Endothelial cell of umbilical vein (primary cell): ENCODE results near the gene ARHGDIB. TPM values are rescaled to one million over a fixed set of nuclear protein-coding genes. Genes with fewer than 3 reads are reported as not detected.

ENCODE experiments used
- BruUV-seq: library from RNA; stranded (reverse); fragments of 400-500 nt; replicated peaks from 2 replicates; lab custom pipeline; 2021; lab: Mats Ljungman, UMichigan
- CTCF ChIA-PET: fragments of 300-600, 350-600 bp; sonication (Branson Sonifier 250); formaldehyde crosslinking; loops from one replicate; lab custom pipeline; 2021; ENCODE audit warnings: antibody characterized with exemption, inconsistent platforms; lab: Charles Lee
- POLR2A ChIA-PET: fragments of 300-600, 350-600 bp; sonication (Branson Sonifier 250); formaldehyde crosslinking; loops from one replicate; lab custom pipeline; 2021; ENCODE audit warnings: antibody characterized with exemption, inconsistent platforms; lab: Charles Lee
- DNase-seq: peaks from one replicate; pipeline ENCODE4 v3.0.0-alpha.2; 2011; ENCODE audit warnings: low read depth, low spot score
- FAIRE-seq: peaks from 2 replicates; lab custom pipeline; 2011; peaks lifted over from hg19 to GRCh38; lab: Jason Lieb, UNC
- H2AFZ ChIP-seq: 2 replicates; pipeline ENCODE4 v1.6.0; 2012; ENCODE audit warnings: low read depth, low read length, control low read depth, inconsistent platforms
- H3K27ac ChIP-seq: 2 replicates; pipeline ENCODE4 v1.5.1; 2011; ENCODE audit warnings: low read depth, mild to moderate bottlenecking, control low read depth, low read length, moderate library complexity; ENCODE audit not compliant: insufficient read depth
- H3K27me3 ChIP-seq, 2 experiments: 2 replicates each; pipeline versions ENCODE4 v1.6.0 to v1.6.1; 2011; ENCODE audit warnings: low read length in 2 of 2, mixed read lengths in 1 of 2; ENCODE audit not compliant: control insufficient read depth in 2 of 2, insufficient read depth in 2 of 2
- H3K36me3 ChIP-seq, 2 experiments: 2 replicates in 1 of 2; 3 replicates in 1 of 2; pipeline ENCODE4 v1.5.1; 2011; ENCODE audit warnings: low read length in 2 of 2, mild to moderate bottlenecking in 1 of 2, moderate library complexity in 1 of 2; ENCODE audit not compliant: control insufficient read depth in 2 of 2, insufficient read depth in 2 of 2; ENCODE audit errors: extremely low read depth in 1 of 2
- H3K4me1 ChIP-seq: 3 replicates; pipeline ENCODE4 v1.5.1; 2011; ENCODE audit warnings: mild to moderate bottlenecking, low read length; ENCODE audit not compliant: control insufficient read depth, insufficient read depth; ENCODE audit errors: extremely low read depth
- H3K4me2 ChIP-seq: 2 replicates; pipeline ENCODE4 v1.6.1; 2011; ENCODE audit warnings: low read length, control low read depth, mixed read lengths; ENCODE audit not compliant: insufficient read depth
- H3K4me3 ChIP-seq, 3 experiments: fragments of 200-600 bp in 1 of 3; sonication (generic), shearing (Covaris generic) in 1 of 3; replicated peaks in 1 of 3; 2 replicates each; pipeline ENCODE4 v1.5.1; 2011 to 2016; ENCODE audit warnings: control low read depth in 3 of 3, low read length in 3 of 3, mild to moderate bottlenecking in 2 of 3, inconsistent platforms in 1 of 3, low read depth in 1 of 3, moderate library complexity in 1 of 3; ENCODE audit not compliant: insufficient read depth in 1 of 3
- H3K79me2 ChIP-seq: 2 replicates; pipeline ENCODE4 v1.6.0; 2012; ENCODE audit warnings: low read length, inconsistent platforms; ENCODE audit not compliant: control insufficient read depth, insufficient read depth
- H3K9ac ChIP-seq: replicated peaks from 2 replicates; pipeline ENCODE3; 2011; ENCODE audit warnings: low read length, control low read depth; ENCODE audit not compliant: insufficient read depth; ENCODE audit errors: extremely low read depth
- H3K9me1 ChIP-seq: replicated peaks from 3 replicates; pipeline ENCODE4 v1.6.0; 2011; ENCODE audit warnings: mild to moderate bottlenecking, low read length; ENCODE audit not compliant: control insufficient read depth, insufficient read depth; ENCODE audit errors: extremely low read depth
- H3K9me3 ChIP-seq: replicated peaks from 2 replicates; pipeline ENCODE4 v1.5.1; 2012; ENCODE audit warnings: low read length, inconsistent platforms; ENCODE audit not compliant: control insufficient read depth, insufficient read depth
- H4K20me1 ChIP-seq: replicated peaks from 2 replicates; pipeline ENCODE3; 2011; ENCODE audit warnings: mild to moderate bottlenecking, low read length; ENCODE audit not compliant: control insufficient read depth, insufficient read depth; ENCODE audit errors: extremely low read depth
- CTCF ChIP-seq, 2 donors: IDR thresholded peaks; 1 replicate in 1 of 2; 2 replicates in 1 of 2; pipeline ENCODE4 v1.5.1; 2011; ENCODE audit warnings: low read length in 2 of 2, mild to moderate bottlenecking in 2 of 2, moderate library complexity in 2 of 2, control low read depth in 1 of 2, inconsistent platforms in 1 of 2, low read depth in 1 of 2; ENCODE audit not compliant: insufficient read depth in 1 of 2; ENCODE audit errors: extremely low read depth in 1 of 2
- EZH2 ChIP-seq: IDR thresholded peaks from 2 replicates; pipeline ENCODE4 v1.6.1; 2012; ENCODE audit warnings: borderline replicate concordance, low read depth, mild to moderate bottlenecking, moderate library complexity, low read length, inconsistent platforms; ENCODE audit not compliant: severe bottlenecking
- FOS ChIP-seq: IDR thresholded peaks from 2 replicates; pipeline ENCODE4 v1.6.1; 2011; ENCODE audit warnings: mild to moderate bottlenecking, low read length, moderate library complexity, borderline replicate concordance; ENCODE audit not compliant: insufficient read depth
- GATA2 ChIP-seq: IDR thresholded peaks from 2 replicates; pipeline ENCODE4 v1.7.0; 2011; ENCODE audit warnings: low read depth, mild to moderate bottlenecking, moderate library complexity, mixed read lengths, low read length; ENCODE audit not compliant: insufficient read length, insufficient read depth
- JUN ChIP-seq: IDR thresholded peaks from 2 replicates; pipeline ENCODE4 v1.6.1; 2011; ENCODE audit warnings: borderline replicate concordance, low read depth; ENCODE audit not compliant: insufficient read length, insufficient read depth
- MAX ChIP-seq: IDR thresholded peaks from 2 replicates; pipeline ENCODE4 v1.6.1; 2011; ENCODE audit not compliant: insufficient read depth, insufficient read length
- MYC ChIP-seq: IDR thresholded peaks from one replicate; pipeline ENCODE4 v1.6.1; 2011; ENCODE audit warnings: mild to moderate bottlenecking, low read depth, low read length
- POLR2A ChIP-seq: IDR thresholded peaks from 2 replicates; pipeline ENCODE4 v1.6.1; 2012; ENCODE audit warnings: low read depth, mild to moderate bottlenecking, control low read depth, low read length
- POLR2AphosphoS5 ChIP-seq: IDR thresholded peaks from 2 replicates; pipeline ENCODE4 v1.6.1; 2012; ENCODE audit warnings: low read depth, mild to moderate bottlenecking, control low read depth, low read length, moderate library complexity; ENCODE audit not compliant: insufficient read depth
- dilution Hi-C: fragments of 300-500 bp; cut with MboI; formaldehyde crosslinking; loops from one replicate; pipeline ENCODE4 v1.15.0; 2019; ENCODE audit warnings: low sequenced_read_pairs; ENCODE audit not compliant: extremely low pct_ligation_motif_present
- intact Hi-C: fragments of 100-400 bp; cut with micrococcal nuclease; formaldehyde crosslinking; loops from one replicate; pipeline ENCODE4 v1.10.0; 2022
- polyA plus RNA-seq, 4 experiments: library from polyadenylated mRNA; depleted of rRNA in 3 of 4; stranded (reverse) in 3 of 4; unstranded in 1 of 4; fragments of >200 nt; gene quantifications; 2 replicates each; pipeline versions ENCODE4 v1.2.1 to v1.2.3, GENCODE V29; 2011 to 2012; ENCODE audit warnings: missing spikeins in 1 of 4
- total RNA-seq: library from RNA; stranded (reverse); gene quantifications from 2 replicates; pipeline ENCODE4 v1.2.3, GENCODE V29; 2021

The ARHGDIB gene
- total and polyA plus RNA-seq, 2 donors (not counting 3 experiments of a cell fraction or from before 2014, with no cell fraction given), result 483 to 1,200 TPM

- Histone ChIP-seq H3K79me2 (peaks cover 19% of the 10 kb centered on the region), H3K4me3 (no peak overlapping the region), H3K4me2 (no peak overlapping the region), H3K9me1 (no peaks in the 10 kb centered on the region), H3K27me3 (no peaks in the 10 kb centered on the region), H3K9ac (no peak overlapping the region), H3K4me1 (peaks cover 25% of the 10 kb centered on the region), H3K36me3 (no peaks in the 10 kb centered on the region), H3K9me3 (no peaks in the 10 kb centered on the region), H3K27ac (no peak overlapping the region), H4K20me1 (no peaks in the 10 kb centered on the region), H2AFZ (no peak overlapping the region)
- intact Hi-C loops, result no loop called here
- ChIA-PET CTCF (no interaction called here), POLR2A (no interaction called here)
- TF ChIP-seq MAX (no peak), FOS (no peak), EZH2 (no peak), GATA2 (no peak), MYC (no peak)
- FAIRE-seq (no peak), DNase-seq (no peak)
- BruUV-seq, result no TSS peak
- dilution Hi-C loops, result no loop called here
These were observed 3.0 kb upstream of the ARHGDIB start for GRCh38 chr12:14964406-14964805.

GRCh38 chr12:14963520-14963919 lies 2.1 kb upstream of the ARHGDIB start:
- H3K4me1 ChIP-seq, result peaks cover 33% of the 10 kb centered on the region
- H3K27ac ChIP-seq, result no peak overlapping the region
- no peak for DNase-seq
- dilution Hi-C loops, result no loop called here
- H3K4me2 ChIP-seq, result no peak overlapping the region
- intact Hi-C loops, result no loop called here
- H3K79me2 ChIP-seq, result peaks cover 28% of the 10 kb centered on the region
- no peak overlapping the region for H2AFZ ChIP-seq
- CTCF ChIA-PET, result no interaction called here
- BruUV-seq, result no TSS peak
- H3K36me3 ChIP-seq, result no peaks in the 10 kb centered on the region
- no peaks in the 10 kb centered on the region for H4K20me1 ChIP-seq
- no peaks in the 10 kb centered on the region for H3K27me3 ChIP-seq
- no peaks in the 10 kb centered on the region for H3K9me1 ChIP-seq
- POLR2A ChIA-PET, result no interaction called here
- TF ChIP-seq JUN (no peak), CTCF (IDR thresholded peaks at IDR 0.05; ENCODE audit: extremely low read depth in 1 of 2, insufficient read depth in 1 of 2, low read depth in 1 of 2, low read length in 2 of 2) (no peak), GATA2 (no peak), MYC (no peak), EZH2 (no peak), POLR2AphosphoS5 (no peak), MAX (no peak), POLR2A (no peak), FOS (no peak)
- FAIRE-seq, result no peak
- no peaks in the 10 kb centered on the region for H3K9me3 ChIP-seq
- H3K9ac ChIP-seq, result no peak overlapping the region
- H3K4me3 ChIP-seq, result no peak overlapping the region
